GM19438 (cell line): ENCODE data around the gene HAVCR1.
"Not testable (repeated sequence)": the region's sequence is repeated elsewhere in the genome, so short reads cannot be mapped to it uniquely, and the experiment has no call there.

Experiments used
- ATAC-seq: cut with Tn5 transposase; IDR thresholded peaks from one replicate; pipeline ENCODE4 v1.9.1; 2021; ENCODE audit warnings: low read depth; ENCODE audit not compliant: unreplicated experiment

Gene HAVCR1

GRCh38 chr5:157014143-157014542, 44.8 kb downstream of the HAVCR1 start:
- ATAC-seq: not testable (repeated sequence)

- ATAC-seq: no peak
Observed at GRCh38 chr5:157006262-157006661, 52.7 kb downstream of the HAVCR1 start.

- no peak for ATAC-seq
Observed at GRCh38 chr5:157004893-157005551, 53.9 kb downstream of the HAVCR1 start.

GRCh38 chr5:156991714-156992113, 67.2 kb downstream of the HAVCR1 start:
- no peak for ATAC-seq

- ATAC-seq: no peak
Observed at GRCh38 chr5:156984064-156984463, 74.9 kb downstream of the HAVCR1 start.

- ATAC-seq: no peak
Observed at GRCh38 chr5:156981481-156981880, 77.4 kb downstream of the HAVCR1 start.
